T-helper 9 cell (primary cell): ENCODE results near the gene XRCC4.
"Not testable (repeated sequence)": the region's sequence is repeated elsewhere in the genome, so short reads cannot be mapped to it uniquely, and the experiment has no call there.

Source experiments
- DNase-seq: peaks from one replicate; pipeline ENCODE4 v3.0.0-alpha.2; 2020

The XRCC4 gene

DNA sequence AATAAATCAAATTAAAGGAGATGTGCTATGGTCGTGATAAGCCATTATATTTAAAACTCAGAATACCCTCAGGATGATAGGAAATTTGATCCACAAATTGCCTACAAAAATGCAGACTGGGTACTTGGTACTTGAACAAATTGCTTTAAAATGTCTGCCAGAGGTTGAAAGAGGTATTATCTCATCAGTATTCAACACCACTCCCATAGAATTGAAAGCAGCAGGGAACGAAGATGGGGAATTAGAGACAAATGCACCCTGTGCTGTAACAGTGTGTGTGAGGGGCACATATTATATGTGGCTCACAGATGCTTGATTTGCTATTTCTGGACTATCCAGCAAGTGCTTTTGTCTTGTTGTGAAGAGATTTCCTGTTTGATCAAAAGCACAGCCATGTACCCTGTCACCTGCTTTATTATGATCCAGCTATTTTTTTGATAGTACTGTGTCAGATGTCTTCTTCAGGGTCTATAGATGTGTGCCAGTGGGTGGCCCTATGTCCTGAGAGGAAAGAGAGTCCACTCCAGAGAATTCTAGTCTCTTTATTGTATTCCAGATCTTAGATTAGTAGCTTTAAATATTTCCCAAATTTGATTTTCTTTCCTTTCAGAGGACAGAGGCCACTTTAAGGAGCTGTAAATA, 120.1 kb downstream of the XRCC4 start:
- DNase-seq = no peak

DNA sequence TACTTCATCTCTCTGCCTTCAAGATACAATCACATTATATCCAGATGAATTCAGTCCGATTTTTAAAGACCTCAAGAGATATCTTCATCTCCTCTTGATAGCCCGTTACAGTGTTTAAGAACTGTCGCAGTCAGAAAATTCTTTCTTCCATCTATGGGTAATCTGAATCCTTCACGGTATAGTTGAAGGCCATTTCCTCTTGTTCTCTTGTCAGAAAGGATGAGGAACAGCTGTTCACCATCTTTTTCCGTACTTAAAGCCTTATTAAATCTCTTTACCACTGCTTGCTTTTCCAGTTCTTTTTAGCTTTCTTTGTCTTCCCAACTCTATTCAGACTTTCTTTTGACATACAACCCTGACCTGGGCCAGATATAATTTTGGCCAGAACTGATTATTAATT, 121.8 kb downstream of the XRCC4 start:
- no peak for DNase-seq

DNA sequence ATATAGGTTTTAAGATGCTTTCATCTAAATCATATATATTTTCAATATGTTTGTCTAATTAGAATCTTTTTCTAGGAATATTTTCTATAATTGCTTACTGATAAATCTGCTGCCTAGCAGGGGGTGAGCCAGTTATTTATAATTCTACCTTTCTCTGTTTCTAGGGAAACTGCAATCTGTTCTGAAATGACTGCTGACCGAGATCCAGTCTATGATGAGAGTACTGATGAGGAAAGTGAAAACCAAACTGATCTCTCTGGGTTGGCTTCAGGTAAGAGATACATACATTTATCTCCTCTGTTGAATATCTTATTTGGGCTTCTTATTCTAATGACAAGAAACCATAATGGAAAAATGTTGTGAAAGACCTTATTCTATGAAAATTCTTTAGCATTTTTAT, 127.3 kb downstream of the XRCC4 start:
- DNase-seq = no peak

DNA sequence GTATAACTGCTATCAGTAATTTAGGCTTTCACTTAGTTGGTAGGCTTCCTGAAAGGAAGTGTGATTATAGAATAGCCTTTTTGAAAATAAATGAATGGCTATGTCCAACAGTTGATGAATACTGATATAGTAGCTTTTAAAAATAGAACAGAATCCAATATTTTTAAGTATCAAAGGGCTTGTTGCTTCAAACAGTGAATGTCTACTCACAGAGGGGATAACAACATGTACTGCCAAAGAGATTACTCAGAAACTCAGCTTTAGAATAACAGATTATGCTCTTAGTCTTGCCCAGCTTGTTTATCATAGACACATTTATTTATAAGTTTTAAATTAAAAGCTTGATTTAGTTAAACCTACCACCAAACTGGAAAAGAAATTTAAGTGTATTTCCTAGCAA, 132.6 kb downstream of the XRCC4 start:
- no peak for DNase-seq

DNA sequence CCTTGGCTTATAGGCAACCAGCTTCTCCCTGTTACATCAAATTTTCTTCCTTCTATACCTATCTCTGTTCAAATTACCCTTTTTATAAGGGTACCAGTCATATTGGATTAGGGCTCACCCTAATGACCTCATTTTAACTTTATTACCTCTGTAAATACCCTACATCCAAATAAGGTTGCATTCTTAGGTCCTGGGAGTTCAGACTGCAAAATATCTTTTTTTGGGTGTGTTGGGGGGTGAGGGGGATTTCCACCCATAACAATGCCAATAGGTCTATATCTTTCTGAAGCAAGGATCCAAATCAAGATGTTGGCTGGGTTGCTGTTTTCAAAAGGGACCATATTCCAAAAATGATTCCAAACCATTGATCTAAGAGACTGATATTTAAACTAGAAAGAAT, 141.7 kb downstream of the XRCC4 start:
- no peak for DNase-seq

DNA sequence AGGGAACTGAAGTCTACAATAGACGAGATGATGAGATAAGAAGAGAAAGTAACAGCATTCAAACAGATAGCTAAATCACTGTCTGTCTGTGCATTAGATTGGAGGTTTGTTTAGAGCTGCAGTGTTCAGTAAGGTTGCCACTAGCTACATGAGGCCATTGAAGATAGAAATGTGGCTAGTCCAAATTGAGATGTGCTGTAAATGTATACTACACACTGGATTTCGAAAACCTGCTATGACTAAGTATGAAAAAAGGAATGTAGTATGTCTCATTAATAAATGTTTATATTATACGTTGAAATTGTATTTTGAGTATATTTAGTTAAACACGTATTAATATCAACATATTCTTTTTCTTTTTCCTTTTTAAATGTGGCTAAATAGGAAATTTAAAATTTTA, 142.1 kb downstream of the XRCC4 start:
- no peak for DNase-seq

DNA sequence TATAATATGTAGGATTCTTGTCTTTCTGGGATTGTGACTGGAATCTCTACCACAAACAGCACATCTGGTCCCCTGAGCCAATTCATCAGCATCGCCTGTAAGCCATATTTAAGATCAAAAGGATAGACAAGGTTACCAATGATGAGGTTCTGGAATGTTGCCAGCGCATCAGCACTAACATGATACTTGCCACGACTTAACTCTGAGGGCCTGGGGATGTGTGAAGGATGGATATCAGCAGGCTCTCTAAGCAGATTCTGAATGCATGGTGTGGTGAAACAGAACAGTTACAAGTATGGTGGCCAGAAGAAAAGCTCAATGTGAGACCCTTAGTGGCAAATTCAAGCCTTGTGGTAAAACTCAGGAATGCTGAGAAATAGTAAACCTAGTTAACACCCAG, 143.0 kb downstream of the XRCC4 start:
- no peak for DNase-seq

DNA sequence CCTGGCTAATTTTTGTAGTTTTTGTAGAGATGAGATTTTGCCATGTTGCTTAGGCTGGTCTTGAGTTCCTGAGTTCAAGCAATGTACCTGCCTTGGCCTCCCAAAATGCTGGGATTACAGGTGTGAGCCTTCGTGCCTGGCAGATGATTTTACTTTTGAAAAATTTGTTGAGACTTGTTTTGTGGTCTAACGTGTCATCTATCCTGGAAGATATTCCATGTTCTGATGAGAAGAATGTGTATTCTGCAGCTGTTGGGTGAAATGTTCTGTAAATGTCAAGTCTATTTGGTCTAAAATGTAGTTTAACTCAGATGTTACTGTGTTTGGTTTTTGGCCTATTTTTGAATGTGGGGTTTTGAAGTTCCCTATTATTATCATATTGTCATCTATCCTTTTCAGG, 145.6 kb downstream of the XRCC4 start:
- no peak for DNase-seq

DNA sequence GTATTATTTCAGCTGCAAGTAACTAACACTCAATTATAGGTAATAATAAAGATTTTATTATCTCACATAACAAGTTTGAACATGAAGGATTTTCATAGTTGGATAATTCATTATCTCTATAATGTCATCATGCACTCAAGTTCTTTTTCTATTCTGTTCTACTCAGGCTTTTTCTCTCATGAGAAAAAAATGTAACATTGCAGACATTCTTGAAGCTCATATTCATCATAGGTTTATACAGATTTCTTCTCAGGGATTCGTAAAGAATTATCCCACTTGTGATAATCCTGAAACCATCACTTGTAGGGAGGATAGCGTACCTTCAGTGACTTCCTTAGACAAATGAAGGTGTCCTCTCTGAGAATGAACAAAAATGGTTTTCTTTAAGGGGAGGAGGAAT, 150.3 kb downstream of the XRCC4 start:
- no peak for DNase-seq

DNA sequence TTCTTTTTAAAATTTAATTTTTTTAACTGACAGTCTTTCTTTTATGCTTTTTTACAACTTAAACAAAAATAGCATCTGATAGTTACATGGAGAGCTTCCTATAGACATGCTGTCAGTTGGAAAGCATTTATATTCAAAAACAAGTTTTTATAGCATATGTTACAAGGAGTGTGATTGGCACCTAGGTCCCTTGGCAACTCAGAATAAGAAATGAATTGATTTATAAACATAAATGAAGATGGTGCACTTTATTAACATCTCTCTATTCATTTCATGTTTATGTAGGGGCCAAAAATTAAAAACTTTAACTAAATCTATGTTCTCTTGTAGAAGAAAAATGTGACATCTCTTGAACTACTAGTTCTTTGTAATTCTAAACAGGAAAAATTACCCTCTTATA, 153.2 kb downstream of the XRCC4 start:
- no peak for DNase-seq

DNA sequence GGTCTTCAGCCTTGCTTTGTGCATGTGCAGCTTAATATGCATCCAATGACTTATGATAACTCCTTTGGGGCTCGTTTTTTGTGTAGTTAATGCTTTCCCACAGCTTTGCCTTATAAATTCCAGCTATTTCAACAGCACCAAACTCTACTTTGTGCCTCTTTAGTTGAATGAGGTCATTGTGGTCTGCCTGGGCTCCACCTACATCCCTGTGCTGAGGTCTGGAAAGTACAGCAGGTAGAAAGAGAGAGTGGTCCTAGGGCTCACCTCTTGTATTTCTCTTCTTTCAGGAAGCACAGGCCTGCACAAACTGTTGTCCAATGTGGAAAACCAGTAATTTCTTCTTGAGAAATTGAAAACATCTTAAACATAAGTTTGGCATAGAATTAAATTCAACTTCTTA, 167.2 kb downstream of the XRCC4 start:
- DNase-seq = no peak

DNA sequence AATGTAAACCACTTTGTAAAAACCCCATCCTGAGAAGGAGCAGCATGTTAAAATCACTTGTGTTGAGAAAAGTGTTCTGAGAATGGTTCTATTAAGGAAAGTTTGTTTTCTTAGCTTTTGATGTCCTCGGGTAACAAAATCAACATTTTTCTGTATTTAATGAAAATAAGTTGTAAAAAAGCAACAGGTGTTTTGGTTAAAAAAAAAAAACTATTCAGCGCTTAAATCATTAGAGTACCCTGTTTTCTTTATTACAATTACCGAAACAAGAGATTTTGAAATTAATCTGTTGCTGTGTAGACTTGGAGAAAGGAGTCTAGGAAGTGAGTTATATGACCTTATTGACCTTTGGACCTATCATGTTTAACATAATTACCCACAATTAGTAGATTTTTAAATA, 167.7 kb downstream of the XRCC4 start:
- DNase-seq = no peak

DNA sequence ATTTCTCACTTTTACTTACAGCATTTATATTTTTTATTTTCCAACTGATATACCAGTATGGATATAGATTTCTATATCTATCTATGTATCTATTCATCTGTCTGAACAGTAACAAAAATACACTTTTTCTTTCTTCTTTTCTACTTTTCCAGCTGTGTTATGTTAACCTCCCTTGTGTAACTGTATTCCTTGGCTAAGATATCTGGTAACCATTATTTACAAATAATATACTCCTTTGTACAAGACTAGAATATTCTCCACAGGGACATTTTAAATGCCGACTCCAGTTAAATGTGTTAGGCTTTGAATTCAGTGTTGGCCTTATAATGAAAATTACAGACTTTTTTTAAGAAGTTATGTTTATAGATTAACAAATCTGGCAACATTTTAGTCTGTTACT, 168.7 kb downstream of the XRCC4 start:
- no peak for DNase-seq

DNA sequence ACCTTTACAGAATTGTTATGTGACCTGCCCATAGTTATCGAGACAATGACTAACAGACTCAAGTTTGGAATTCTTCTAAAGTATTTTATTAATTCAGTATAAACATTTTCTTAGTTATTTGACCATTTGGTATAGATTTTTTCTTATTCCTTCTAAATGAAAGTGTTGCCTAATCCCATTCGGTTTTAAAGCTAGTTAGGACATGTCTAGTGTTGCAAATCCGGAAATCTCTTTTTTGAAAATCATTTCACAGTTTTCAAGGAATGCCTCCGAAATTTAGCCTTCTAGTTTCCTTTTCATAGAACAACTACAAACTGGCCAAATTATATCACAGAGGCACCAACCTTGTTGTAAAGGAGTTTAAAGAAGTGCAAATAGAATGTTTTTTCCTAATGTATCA, 171.8 kb downstream of the XRCC4 start:
- DNase-seq = no peak

DNA sequence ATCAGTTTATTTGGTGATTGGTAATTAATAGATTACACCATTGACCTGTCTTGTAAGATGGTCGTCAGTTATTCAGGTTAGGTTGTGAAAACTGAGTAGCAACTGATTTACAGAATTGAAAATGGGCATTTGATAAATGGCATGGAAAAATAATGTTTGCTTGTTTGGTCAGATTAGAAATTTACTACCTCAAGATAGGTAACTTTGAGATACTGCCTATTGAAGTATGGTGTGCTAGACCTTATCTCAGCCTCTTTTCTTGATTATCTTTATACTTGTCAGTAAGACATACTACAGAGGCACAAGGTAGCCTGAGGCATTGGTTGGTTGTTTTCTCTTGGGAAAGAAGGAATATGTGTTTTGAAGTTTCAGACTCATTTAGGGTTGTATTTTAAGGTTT, 174.5 kb downstream of the XRCC4 start:
- no peak for DNase-seq

DNA sequence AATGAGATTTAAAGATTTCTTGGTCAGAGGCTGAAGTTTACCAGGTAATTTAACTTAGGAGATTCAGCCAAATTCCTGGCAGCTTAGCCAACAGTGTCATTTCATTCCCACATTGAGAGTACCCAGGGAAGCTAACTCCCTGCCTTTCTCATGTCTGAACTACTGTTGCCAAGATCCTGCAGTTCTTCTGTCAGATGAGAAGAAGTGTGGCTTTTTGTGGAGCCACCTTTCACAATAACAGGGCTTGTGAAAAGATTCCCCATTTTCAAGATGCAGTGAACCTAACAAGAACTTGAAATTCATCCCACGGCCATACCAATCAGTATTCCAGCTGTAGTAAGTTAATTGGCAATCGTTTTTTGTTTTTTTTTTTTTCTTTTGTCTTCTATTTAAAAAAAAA, 176.4 kb downstream of the XRCC4 start:
- no peak for DNase-seq

DNA sequence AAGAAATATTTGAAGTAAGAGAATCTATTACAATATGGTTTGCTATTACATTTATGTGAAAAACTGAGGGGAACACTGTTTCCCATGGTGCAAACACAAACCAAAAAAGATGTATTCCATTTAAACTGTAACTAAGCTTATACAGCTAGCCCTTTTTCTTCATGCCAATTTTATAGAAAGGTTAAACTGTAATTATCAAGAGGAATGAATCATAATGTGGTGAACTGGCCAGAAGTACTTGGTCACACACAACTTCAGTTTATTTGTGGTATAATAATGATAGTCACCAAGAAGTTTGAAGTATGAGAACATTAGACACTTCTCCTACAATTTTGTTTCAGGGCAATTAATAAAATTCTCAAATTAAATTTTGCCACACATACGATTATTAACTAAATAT, 177.9 kb downstream of the XRCC4 start:
- no peak for DNase-seq

DNA sequence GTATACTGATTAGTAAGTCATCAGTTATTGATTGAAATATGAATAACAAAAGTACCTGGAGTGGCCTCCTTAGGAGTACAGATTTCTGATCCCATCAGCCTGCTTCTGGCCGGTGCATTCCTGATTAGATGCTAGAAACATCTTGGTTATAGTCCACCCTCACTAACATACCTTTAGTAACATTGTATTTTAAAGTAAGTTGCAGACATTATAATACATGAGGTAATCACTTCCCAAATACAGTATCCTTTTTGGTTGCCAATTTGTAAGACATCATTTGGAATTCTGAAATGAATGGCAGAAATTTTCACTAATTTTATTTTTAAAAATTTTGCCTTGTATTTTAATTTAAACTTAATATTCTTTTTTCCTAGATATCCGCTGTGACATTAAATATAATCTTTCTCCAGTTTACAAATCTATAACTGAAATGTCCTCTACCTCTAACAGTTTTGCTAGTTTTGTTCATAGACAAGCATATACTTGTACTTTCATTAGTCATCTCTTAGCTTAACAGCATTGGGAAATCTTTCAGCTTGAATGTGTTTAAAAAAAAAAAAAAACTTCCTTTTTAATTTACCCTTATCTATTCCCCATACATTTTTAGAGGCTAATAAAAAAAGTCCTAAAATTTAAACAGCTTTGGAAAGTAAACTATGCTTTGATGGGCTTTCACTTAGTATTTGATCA, 178.9 kb downstream of the XRCC4 start:
- no peak for DNase-seq

DNA sequence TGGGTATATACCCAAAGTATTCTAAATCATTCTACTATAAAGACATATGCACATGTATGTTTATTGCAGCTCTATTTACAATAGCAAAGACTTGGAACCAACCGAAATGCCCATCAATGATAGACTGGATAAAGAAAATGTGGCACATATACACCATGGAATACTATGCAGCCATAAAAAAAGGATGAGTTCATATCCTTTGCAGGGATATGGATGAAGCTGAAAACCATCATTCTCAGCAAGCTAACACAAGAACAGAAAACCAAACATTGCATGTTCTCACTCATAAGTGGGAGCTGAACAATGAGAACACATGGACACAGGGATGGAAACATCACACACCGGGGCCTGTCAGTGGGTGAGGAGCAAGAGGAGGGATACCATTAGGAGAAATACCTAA, 180.3 kb downstream of the XRCC4 start:
- DNase-seq = not testable (repeated sequence)

DNA sequence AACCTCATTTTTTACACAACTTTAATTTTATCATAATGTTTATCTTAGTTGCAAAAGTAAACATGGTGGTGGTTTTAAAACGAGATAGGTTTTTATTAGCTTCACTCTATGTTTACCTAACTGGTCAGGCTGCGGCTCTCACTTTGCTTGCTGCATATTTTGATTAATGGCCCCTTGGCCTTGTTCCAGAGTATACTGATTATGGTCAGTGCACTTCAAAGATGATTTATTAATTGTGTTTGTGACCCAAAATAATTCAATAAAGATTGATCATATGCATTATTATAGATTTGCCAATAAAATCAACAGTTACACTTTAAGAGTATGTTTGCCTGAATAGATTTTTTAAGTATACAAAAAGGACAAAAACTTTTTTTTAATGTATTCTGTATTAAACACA, 188.0 kb downstream of the XRCC4 start:
- no peak for DNase-seq

DNA sequence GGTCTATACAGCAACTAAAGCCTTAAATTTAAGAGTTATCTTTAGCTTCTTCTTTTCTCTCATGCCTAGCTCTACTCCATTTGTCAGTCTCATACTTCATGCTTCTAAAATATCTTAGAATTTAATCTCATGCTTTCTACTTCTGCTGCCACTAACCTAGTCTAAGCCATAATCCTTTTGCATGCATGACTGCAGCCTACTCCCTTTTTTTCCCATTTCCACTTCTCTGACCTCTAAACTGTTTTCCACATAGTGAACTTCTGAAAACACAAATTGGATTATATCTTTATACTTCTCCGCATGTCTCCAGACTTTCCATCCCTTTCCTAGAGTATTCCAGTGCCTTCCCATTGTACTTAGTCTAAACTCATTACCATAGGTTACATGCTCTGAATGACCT, 193.0 kb downstream of the XRCC4 start:
- DNase-seq = no peak

DNA sequence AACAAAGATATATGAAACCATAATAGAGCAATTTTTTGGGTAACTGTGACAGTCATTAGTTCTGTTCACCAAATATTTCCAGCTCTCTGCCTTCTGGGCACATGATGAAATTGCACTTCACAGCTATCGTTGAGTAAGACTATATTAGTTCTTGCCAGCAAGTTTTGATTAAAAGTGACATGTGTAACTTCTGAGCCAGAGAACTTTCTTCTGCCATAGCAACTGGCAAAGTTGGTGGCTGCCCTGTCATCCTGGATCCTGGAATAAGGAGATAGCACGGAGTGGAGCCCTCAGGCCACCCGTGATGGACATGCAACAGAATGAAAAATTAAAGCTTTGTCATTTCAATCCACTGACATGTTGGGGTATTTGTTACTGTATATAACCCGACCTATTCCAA, 199.8 kb downstream of the XRCC4 start:
- no peak for DNase-seq

DNA sequence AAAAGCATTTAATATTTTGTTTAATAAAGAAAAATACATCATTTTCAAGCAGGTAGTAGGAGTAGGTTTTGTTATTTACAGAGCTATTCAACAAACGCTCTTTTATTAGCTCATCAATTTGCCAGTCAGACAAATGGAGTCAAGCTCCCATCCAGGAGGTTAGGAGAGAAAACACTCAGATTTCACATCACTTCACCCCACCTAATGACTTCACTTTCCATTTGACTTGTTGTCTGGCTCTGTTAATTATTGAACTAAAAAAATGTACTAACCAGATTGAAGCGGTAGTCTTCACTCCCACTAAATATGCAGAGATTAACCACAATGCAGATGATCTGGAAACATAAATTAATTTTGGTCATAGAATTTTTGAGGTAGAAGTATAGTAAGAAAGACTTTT, 200.6 kb downstream of the XRCC4 start:
- DNase-seq = no peak

DNA sequence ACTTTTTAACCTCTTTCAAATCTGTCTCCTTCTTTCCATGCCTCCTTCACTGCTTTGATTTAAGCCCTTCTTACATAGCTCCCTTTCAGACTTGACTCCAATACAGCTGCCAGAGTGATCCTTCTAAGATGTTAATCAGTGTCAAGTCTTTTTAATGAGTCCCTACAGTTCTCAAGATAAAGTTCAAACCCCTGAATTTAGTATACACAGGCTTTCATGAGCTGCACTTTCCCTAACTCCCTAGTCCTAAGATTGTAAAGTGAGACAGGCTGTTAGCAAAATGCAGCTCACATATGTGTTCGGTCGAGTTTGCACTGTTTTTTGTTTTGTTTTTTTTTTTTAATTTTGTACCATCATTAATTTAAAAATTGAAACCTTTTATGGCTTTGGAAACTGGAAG, 203.8 kb downstream of the XRCC4 start:
- no peak for DNase-seq

DNA sequence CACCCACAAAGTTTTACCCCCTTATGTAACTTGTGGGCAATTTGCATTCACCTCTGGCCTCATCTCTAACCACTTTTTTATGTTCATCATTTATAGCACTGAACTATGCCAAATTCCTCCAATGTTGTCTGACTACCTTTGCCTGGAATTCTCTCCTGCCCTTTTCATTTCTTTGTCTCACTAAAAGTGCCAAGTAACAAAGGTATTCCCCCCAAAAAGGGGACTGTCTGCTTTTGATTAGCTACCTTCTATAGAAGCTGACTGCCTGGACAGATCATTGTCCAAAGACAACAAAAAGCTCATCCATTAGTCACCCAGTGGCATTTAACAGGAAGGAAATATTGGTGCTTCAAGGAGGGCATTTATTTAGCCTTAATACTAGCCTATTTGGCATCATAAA, 204.3 kb downstream of the XRCC4 start:
- no peak for DNase-seq
